MCF 10A (cell line): ENCODE results near the gene GNAI3. TPM values are rescaled to one million over a fixed set of nuclear protein-coding genes. Genes with fewer than 3 reads are reported as not detected.

Source experiments
- BruUV-seq: library from RNA; stranded (reverse); fragments of 400-500 nt; replicated peaks from 2 replicates; lab custom pipeline; 2021; lab: Mats Ljungman, UMichigan
- CTCF ChIA-PET: fragments of 300-600 bp; sonication (Branson Sonifier 250); formaldehyde crosslinking; extraction: SDS; loops from one replicate; lab custom pipeline; 2021; ENCODE audit warnings: antibody characterized with exemption, inconsistent platforms; lab: Yijun Ruan, JAX
- POLR2A ChIA-PET: fragments of 300-600, 350-650 bp; sonication (Branson Sonifier 250); formaldehyde crosslinking; extraction: SDS; loops from one replicate; lab custom pipeline; 2020; ENCODE audit warnings: antibody characterized with exemption, inconsistent platforms; lab: Yijun Ruan, JAX
- DNase-seq: peaks from one replicate; pipeline ENCODE4 v3.0.0-alpha.2; 2018; ENCODE audit not compliant: unreplicated experiment
- H3K27ac Mint-ChIP-seq: one replicate; pipeline ENCODE4 v1.8.0; 2022; ENCODE audit warnings: mild to moderate bottlenecking, low read depth, mixed read lengths; ENCODE audit not compliant: unreplicated experiment
- H3K27me3 Mint-ChIP-seq: one replicate; pipeline ENCODE4 v1.8.0; 2022; ENCODE audit warnings: mixed read lengths; ENCODE audit not compliant: insufficient read depth, unreplicated experiment
- H3K36me3 Mint-ChIP-seq: one replicate; pipeline ENCODE4 v1.8.0; 2022; ENCODE audit warnings: mild to moderate bottlenecking, moderate library complexity, mixed read lengths; ENCODE audit not compliant: insufficient read depth, unreplicated experiment
- H3K4me1 Mint-ChIP-seq: one replicate; pipeline ENCODE4 v1.8.0; 2022; ENCODE audit warnings: mixed read lengths; ENCODE audit not compliant: insufficient read depth, unreplicated experiment
- H3K4me3 Mint-ChIP-seq: one replicate; pipeline ENCODE4 v1.8.0; 2022; ENCODE audit warnings: mild to moderate bottlenecking, moderate library complexity, mixed read lengths; ENCODE audit not compliant: unreplicated experiment
- H3K9me3 Mint-ChIP-seq: one replicate; pipeline ENCODE4 v1.8.0; 2022; ENCODE audit warnings: mixed read lengths; ENCODE audit not compliant: unreplicated experiment
- CTCF ChIP-seq: fragments of 200-600 bp; IDR thresholded peaks from one replicate; pipeline ENCODE4 v1.8.0; 2022; ENCODE audit warnings: antibody characterized with exemption, mild to moderate bottlenecking; ENCODE audit not compliant: unreplicated experiment
- intact Hi-C: fragments of 100-400 bp; cut with micrococcal nuclease; formaldehyde crosslinking; loops from 2 replicates; pipeline ENCODE4 v1.14.1; 2022
- total RNA-seq: library from RNA; stranded (reverse); gene quantifications from 2 replicates; pipeline ENCODE4 v1.2.3, GENCODE V29; 2022

GNAI3 gene
- total RNA-seq, 1 experiment from 2014 or later = 8.0 TPM

DNA sequence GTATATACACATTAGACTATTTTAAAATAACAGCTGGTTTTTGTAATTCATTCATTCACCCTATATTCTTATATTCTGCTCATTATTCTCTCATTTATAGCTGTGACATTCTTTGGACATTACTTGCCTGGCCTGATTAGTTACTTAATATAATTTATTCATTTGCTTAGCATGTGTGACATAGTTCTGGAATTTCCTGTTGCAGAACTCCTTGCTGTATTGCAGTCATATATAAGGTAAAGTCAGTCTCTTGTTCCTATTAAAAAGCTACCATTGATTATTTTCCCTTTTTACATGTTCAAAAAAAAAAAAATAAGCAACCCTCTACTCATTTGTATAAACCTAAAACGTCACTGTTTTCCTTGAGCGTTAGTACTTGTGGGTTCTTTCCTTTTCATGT is 47.1 kb downstream of the GNAI3 start:
- Mint-ChIP-seq H3K4me1 (no peaks in the 10 kb centered on the region), H3K9me3 (no peaks in the 10 kb centered on the region), H3K4me3 (no peak overlapping the region), H3K27me3 (no peaks in the 10 kb centered on the region), H3K36me3 (peaks cover 59% of the 10 kb centered on the region), H3K27ac (peak overlapping the region; percentile 68)
- TF ChIP-seq CTCF = no peak
- BruUV-seq = no TSS peak
- intact Hi-C loops = no loop called here
- DNase-seq = no peak
- ChIA-PET POLR2A (interaction anchor here (0.7 to 1.1 kb wide), 2 partner anchors 20 to 47 kb away, joined by 3 to 4 read pairs; partner anchors contain the start of gene GNAI3), CTCF (interaction anchor here (0.6 to 1.4 kb wide), 4 partner anchors 47 to 527 kb away, joined by 3 to 4 read pairs (median 4); no protein-coding TSS in a partner anchor)

GRCh38 chr1:109598156-109598555 is 49.7 kb downstream of the GNAI3 start:
- intact Hi-C loops = no loop called here
- no peak for TF ChIP-seq CTCF
- ChIA-PET CTCF (interaction anchor here (2.0 kb wide), 1 partner anchor 42 kb away, joined by 5 read pairs; no protein-coding TSS in a partner anchor), POLR2A (no interaction called here)
- no peaks in the 10 kb centered on the region for H3K9me3 Mint-ChIP-seq
- no peaks in the 10 kb centered on the region for H3K27me3 Mint-ChIP-seq
- H3K36me3 Mint-ChIP-seq = peaks cover 39% of the 10 kb centered on the region
- no peak for DNase-seq
- no peak overlapping the region for H3K4me3 Mint-ChIP-seq
- H3K27ac Mint-ChIP-seq = no peak overlapping the region
- BruUV-seq = no TSS peak
- H3K4me1 Mint-ChIP-seq = no peaks in the 10 kb centered on the region

DNA sequence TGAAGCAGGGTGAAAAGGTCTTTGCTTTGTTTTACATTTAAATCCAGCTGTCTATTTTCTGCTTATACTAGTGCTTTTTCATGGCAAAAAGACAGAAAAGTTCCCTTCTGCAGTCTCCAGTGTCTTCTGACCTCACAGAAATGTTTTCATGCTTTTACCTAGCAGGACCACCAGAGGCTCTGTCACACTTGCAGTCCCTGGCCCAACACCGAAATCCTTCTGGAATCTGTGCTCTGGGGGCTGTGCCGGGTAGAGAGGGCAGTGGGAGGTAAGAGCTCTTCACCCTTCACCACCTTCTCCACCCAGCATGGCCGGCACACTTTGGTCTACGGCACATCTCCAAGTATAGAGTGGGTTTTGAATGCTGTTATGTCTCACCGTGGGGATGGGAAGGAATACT is 50.2 kb downstream of the GNAI3 start:
- TF ChIP-seq CTCF = no peak
- Mint-ChIP-seq H3K9me3 (no peaks in the 10 kb centered on the region), H3K4me3 (no peak overlapping the region), H3K27me3 (no peaks in the 10 kb centered on the region), H3K4me1 (no peaks in the 10 kb centered on the region), H3K36me3 (peaks cover 34% of the 10 kb centered on the region), H3K27ac (no peak overlapping the region)
- intact Hi-C loops = no loop called here
- POLR2A ChIA-PET = no interaction called here
- CTCF ChIA-PET = interaction anchor here (2.0 kb wide), 1 partner anchor 42 kb away, joined by 5 read pairs; no protein-coding TSS in a partner anchor
- no TSS peak for BruUV-seq
- no peak for DNase-seq

- intact Hi-C loops = no loop called here
- Mint-ChIP-seq H3K9me3 (no peaks in the 10 kb centered on the region), H3K4me3 (no peak overlapping the region), H3K4me1 (no peaks in the 10 kb centered on the region), H3K36me3 (peaks cover 6% of the 10 kb centered on the region), H3K27me3 (no peaks in the 10 kb centered on the region), H3K27ac (no peak overlapping the region)
- no TSS peak for BruUV-seq
- ChIA-PET CTCF (no interaction called here), POLR2A (no interaction called here)
- TF ChIP-seq CTCF = no peak
- no peak for DNase-seq
These were observed 54.8 kb downstream of the GNAI3 start for GRCh38 chr1:109603229-109603628.
